ENCODE results near the gene RNF20. TPM values are rescaled to one million over a fixed set of nuclear protein-coding genes. Genes with fewer than 3 reads are reported as not detected.
"Not testable (repeated sequence)": the region's sequence is repeated elsewhere in the genome, so short reads cannot be mapped to it uniquely, and the experiment has no call there.

Gene RNF20
- total and polyA plus RNA-seq, 2 experiments from 2014 or later = 24.4 to 30.2 TPM

DNA sequence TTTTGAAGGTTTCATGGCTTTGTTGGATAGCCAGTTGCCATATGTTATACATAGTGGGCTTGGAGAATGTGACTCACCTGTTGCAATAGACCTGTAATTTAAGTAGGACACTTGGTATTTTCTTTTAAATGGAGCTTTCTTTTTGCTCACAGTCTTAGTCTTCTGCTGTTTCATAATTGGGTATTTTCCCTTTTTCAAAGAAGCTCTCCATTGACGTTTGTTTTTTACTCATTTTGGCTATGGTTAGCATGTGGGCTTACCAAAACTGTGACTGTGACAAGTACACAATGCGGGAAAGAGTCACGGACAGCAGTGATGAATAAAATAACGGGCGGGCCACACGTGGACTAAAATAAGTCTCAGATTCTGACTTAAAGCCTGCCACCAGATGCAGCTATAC lies 23.2 kb upstream of the RNF20 start:
- no peaks in the 10 kb centered on the region for H3K4me1 ChIP-seq (ENCODE audit: low read depth)
- no peaks in the 10 kb centered on the region for H3K36me3 ChIP-seq
- no peak overlapping the region for H3K4me3 ChIP-seq
- no peaks in the 10 kb centered on the region for H3K27me3 ChIP-seq
- no peak for DNase-seq (ENCODE audit: low read depth in 1 of 2, low spot score in 1 of 2)
- no peaks in the 10 kb centered on the region for H3K9me3 ChIP-seq (ENCODE audit: low read depth)
- no peak for TF ChIP-seq CTCF (IDR thresholded peaks at IDR 0.05; ENCODE audit: low read depth, low read length)
- H3K27ac ChIP-seq = no peak overlapping the region

- Histone ChIP-seq H3K27ac (no peak overlapping the region), H3K9me3 (ENCODE audit: low read depth) (no peaks in the 10 kb centered on the region), H3K4me3 (no peak overlapping the region), H3K27me3 (no peaks in the 10 kb centered on the region), H3K4me1 (ENCODE audit: low read depth) (no peaks in the 10 kb centered on the region), H3K36me3 (no peaks in the 10 kb centered on the region)
- no peak for DNase-seq (ENCODE audit: low read depth in 1 of 2, low spot score in 1 of 2)
- TF ChIP-seq CTCF (IDR thresholded peaks at IDR 0.05; ENCODE audit: low read depth, low read length) = no peak
These were observed 22.6 kb upstream of the RNF20 start for GRCh38 chr9:101511009-101511408.

- no peaks in the 10 kb centered on the region for H3K4me1 ChIP-seq (ENCODE audit: low read depth)
- DNase-seq (ENCODE audit: low read depth in 1 of 2, low spot score in 1 of 2) = no peak
- H3K4me3 ChIP-seq = no peak overlapping the region
- no peaks in the 10 kb centered on the region for H3K36me3 ChIP-seq
- H3K27ac ChIP-seq = no peak overlapping the region
- H3K9me3 ChIP-seq (ENCODE audit: low read depth) = no peaks in the 10 kb centered on the region
- no peak for TF ChIP-seq CTCF (IDR thresholded peaks at IDR 0.05; ENCODE audit: low read depth, low read length)
- H3K27me3 ChIP-seq = no peaks in the 10 kb centered on the region
These were observed 21.5 kb upstream of the RNF20 start for GRCh38 chr9:101512116-101512515.

- Histone ChIP-seq H3K4me1 (ENCODE audit: low read depth) (no peaks in the 10 kb centered on the region), H3K9me3 (ENCODE audit: low read depth) (no peaks in the 10 kb centered on the region), H3K27me3 (no peaks in the 10 kb centered on the region), H3K4me3 (no peak overlapping the region), H3K36me3 (no peaks in the 10 kb centered on the region), H3K27ac (no peak overlapping the region)
- DNase-seq (ENCODE audit: low read depth in 1 of 2, low spot score in 1 of 2) = no peak
- no peak for TF ChIP-seq CTCF (IDR thresholded peaks at IDR 0.05; ENCODE audit: low read depth, low read length)
These were observed 20.3 kb upstream of the RNF20 start for GRCh38 chr9:101513351-101513750.

- Histone ChIP-seq H3K4me1 (ENCODE audit: low read depth) (no peaks in the 10 kb centered on the region), H3K27ac (no peak overlapping the region), H3K9me3 (ENCODE audit: low read depth) (no peaks in the 10 kb centered on the region), H3K27me3 (no peaks in the 10 kb centered on the region), H3K4me3 (no peak overlapping the region), H3K36me3 (no peaks in the 10 kb centered on the region)
- peak in 1 of 2 donors; percentile 28 for DNase-seq (ENCODE audit: low read depth in 1 of 2, low spot score in 1 of 2)
- TF ChIP-seq CTCF (IDR thresholded peaks at IDR 0.05; ENCODE audit: low read depth, low read length) = no peak
These were observed 19.6 kb upstream of the RNF20 start for GRCh38 chr9:101514071-101514470.

- no peak for TF ChIP-seq CTCF (IDR thresholded peaks at IDR 0.05; ENCODE audit: low read depth, low read length)
- H3K4me1 ChIP-seq (ENCODE audit: low read depth) = no peaks in the 10 kb centered on the region
These were observed 17.0 kb upstream of the RNF20 start for GRCh38 chr9:101516655-101517054.

DNA sequence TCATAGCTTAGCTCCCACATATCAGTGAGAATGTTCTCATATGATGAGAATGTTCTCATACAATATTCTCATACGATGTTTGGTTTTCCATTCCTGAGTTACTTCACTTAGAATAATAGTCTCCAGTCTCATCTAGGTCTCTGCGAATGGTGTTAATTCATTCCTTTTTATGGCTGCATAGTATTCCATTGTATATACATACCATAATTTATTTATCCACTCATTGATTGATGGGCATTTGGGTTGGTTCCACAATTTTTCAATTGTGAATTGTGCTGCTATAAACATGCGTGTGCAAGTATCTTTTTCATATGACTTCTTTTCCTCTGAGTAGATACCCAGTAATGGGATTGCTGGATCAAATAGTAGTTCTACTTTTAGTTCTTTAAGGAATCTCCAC lies 15.2 kb upstream of the RNF20 start:
- DNase-seq (ENCODE audit: low read depth in 1 of 2, low spot score in 1 of 2); H3K4me3 ChIP-seq; H3K9me3 ChIP-seq (ENCODE audit: low read depth); H3K36me3 ChIP-seq; H3K4me1 ChIP-seq (ENCODE audit: low read depth); H3K27ac ChIP-seq; H3K27me3 ChIP-seq: not testable (repeated sequence)

More at GRCh38 chr9:101516655-101517054, 17.0 kb upstream of the RNF20 start:
- Histone ChIP-seq H3K27ac (no peak overlapping the region), H3K27me3 (no peaks in the 10 kb centered on the region), H3K36me3 (no peaks in the 10 kb centered on the region), H3K4me3 (no peak overlapping the region), H3K9me3 (ENCODE audit: low read depth) (no peaks in the 10 kb centered on the region)
- no peak for DNase-seq (ENCODE audit: low read depth in 1 of 2, low spot score in 1 of 2)

Data from cardiac muscle cell (in vitro differentiated cells and primary cell).